GM19452 (cell line): ENCODE measurements around the gene PDXDC1.
"Not testable (repeated sequence)": the region's sequence is repeated elsewhere in the genome, so short reads cannot be mapped to it uniquely, and the experiment has no call there.

Experiments
- ATAC-seq: cut with Tn5 transposase; IDR thresholded peaks from one replicate; pipeline ENCODE4 v1.9.1; 2021; ENCODE audit not compliant: unreplicated experiment

PDXDC1 gene

GRCh38 chr16:14973785-14974322 lies 972 bp upstream of the PDXDC1 start:
- not testable (repeated sequence) for ATAC-seq

- ATAC-seq, result not testable (repeated sequence)
These were observed 533 bp upstream of the PDXDC1 start for GRCh38 chr16:14974331-14974655.

- ATAC-seq, result not testable (repeated sequence)
These were observed 780 bp downstream of the PDXDC1 start for GRCh38 chr16:14975418-14976194.

GRCh38 chr16:14976971-14977736 lies 2.3 kb downstream of the PDXDC1 start:
- ATAC-seq, result not testable (repeated sequence)

GRCh38 chr16:14978281-14978680 lies 3.5 kb downstream of the PDXDC1 start:
- ATAC-seq, result not testable (repeated sequence)

GRCh38 chr16:14978908-14979307 lies 4.1 kb downstream of the PDXDC1 start:
- ATAC-seq, result not testable (repeated sequence)

GRCh38 chr16:14981234-14981633 lies 6.4 kb downstream of the PDXDC1 start:
- not testable (repeated sequence) for ATAC-seq

- ATAC-seq, result not testable (repeated sequence)
These were observed 7.7 kb downstream of the PDXDC1 start for GRCh38 chr16:14982521-14982920.

GRCh38 chr16:14988092-14988491 lies 13.3 kb downstream of the PDXDC1 start:
- not testable (repeated sequence) for ATAC-seq

GRCh38 chr16:14988661-14989191 lies 13.9 kb downstream of the PDXDC1 start:
- ATAC-seq, result not testable (repeated sequence)

- not testable (repeated sequence) for ATAC-seq
These were observed 14.8 kb downstream of the PDXDC1 start for GRCh38 chr16:14989291-14990281.

GRCh38 chr16:14993277-14994151 lies 18.7 kb downstream of the PDXDC1 start:
- not testable (repeated sequence) for ATAC-seq

- not testable (repeated sequence) for ATAC-seq
These were observed 21.9 kb downstream of the PDXDC1 start for GRCh38 chr16:14996702-14997101.

GRCh38 chr16:14998300-14998699 lies 23.5 kb downstream of the PDXDC1 start:
- not testable (repeated sequence) for ATAC-seq

- ATAC-seq, result not testable (repeated sequence)
These were observed 25.0 kb downstream of the PDXDC1 start for GRCh38 chr16:14999845-15000244.

GRCh38 chr16:15002448-15002847 lies 27.6 kb downstream of the PDXDC1 start:
- not testable (repeated sequence) for ATAC-seq

- ATAC-seq, result not testable (repeated sequence)
These were observed 30.7 kb downstream of the PDXDC1 start for GRCh38 chr16:15005357-15006132.

- not testable (repeated sequence) for ATAC-seq
These were observed 33.8 kb downstream of the PDXDC1 start for GRCh38 chr16:15008647-15009046.

GRCh38 chr16:15012941-15013340 lies 38.1 kb downstream of the PDXDC1 start:
- not testable (repeated sequence) for ATAC-seq
